Kidney (tissue), 14 donors: Measurements from ENCODE around the gene ATF7. TPM values are rescaled to one million over a fixed set of nuclear protein-coding genes. Genes with fewer than 3 reads are reported as not detected.
A peak's percentile ranks its signal among the peaks of the same experiment; 100 is the strongest.

Source experiments
- DNase-seq, 5 donors: peaks; one replicate each; pipeline ENCODE4 v3.0.0-alpha.2; 2013 to 2020
- FAIRE-seq: peaks from 2 replicates; lab custom pipeline; 2012; peaks lifted over from hg19 to GRCh38; lab: Jason Lieb, UNC
- H3K27ac ChIP-seq, 2 donors: one replicate each; pipeline ENCODE4 v1.7.0; 2013; ENCODE audit warnings: low read depth in 2 of 2, low read length in 2 of 2, inconsistent platforms in 1 of 2
- H3K27me3 ChIP-seq: one replicate; pipeline ENCODE4 v1.7.1; 2013; ENCODE audit warnings: low read length, inconsistent platforms; ENCODE audit not compliant: control insufficient read depth, insufficient read depth
- H3K36me3 ChIP-seq, 3 donors: one replicate each; pipeline versions ENCODE4 v1.7.0 to v1.7.1; 2013; ENCODE audit warnings: low read length in 3 of 3, control low read depth in 1 of 3, inconsistent platforms in 1 of 3; ENCODE audit not compliant: insufficient read depth in 3 of 3, control insufficient read depth in 2 of 3
- H3K4me1 ChIP-seq, 3 donors: one replicate each; pipeline versions ENCODE4 v1.7.0 to v1.7.1; 2013; ENCODE audit warnings: low read length in 3 of 3, inconsistent platforms in 1 of 3, low read depth in 1 of 3; ENCODE audit not compliant: control insufficient read depth in 2 of 3, insufficient read depth in 2 of 3
- H3K4me3 ChIP-seq, 3 donors: one replicate each; pipeline versions ENCODE4 v1.7.0 to v1.8.1; 2013; ENCODE audit warnings: low read length in 3 of 3, control low read depth in 1 of 3, inconsistent platforms in 1 of 3
- H3K9ac ChIP-seq, 3 donors: one replicate each; pipeline versions ENCODE4 v1.7.0 to v1.7.1; 2013; ENCODE audit warnings: low read length in 3 of 3, control low read depth in 1 of 3, inconsistent platforms in 1 of 3
- H3K9me3 ChIP-seq, 3 donors: one replicate each; pipeline versions ENCODE4 v1.7.0 to v1.7.1; 2013; ENCODE audit warnings: low read length in 3 of 3, control low read depth in 1 of 3, inconsistent platforms in 1 of 3; ENCODE audit not compliant: control insufficient read depth in 2 of 3, insufficient read depth in 1 of 3
- intact Hi-C: fragments of 100-400 bp; cut with DNase I; formaldehyde crosslinking; loops from one replicate; pipeline ENCODE4 v1.11.1; 2022
- polyA plus RNA-seq: library from polyadenylated mRNA; stranded (reverse); fragments of 350-450 nt; fragmentation: Illumina TruSeq; extraction: RNeasy Lipid Tissue Mini Kit (QIAGEN cat#74804); gene quantifications from one replicate; pipeline ENCODE4 v1.2.3, GENCODE V29; 2014; ENCODE audit warnings: low read depth, low replicate concordance; ENCODE audit not compliant: insufficient read depth
- total RNA-seq: library from RNA; stranded (reverse); fragmentation: NEBNext Ultra II Directional; extraction: Animal tissue kit (Norgen Biotek cat#: 25700); gene quantifications from one replicate; pipeline ENCODE4 v1.2.1, GENCODE V29; 2021
- TF ChIP-seq, protein P1 (sequence below): IDR thresholded peaks from 3 replicates; pipeline ENCODE4 v1.5.1; 2012; ENCODE audit warnings: mild to moderate bottlenecking, moderate library complexity, borderline replicate concordance; ENCODE audit not compliant: insufficient read depth; ENCODE audit errors: extremely low read depth
- donor health status: control.
- donor health status: control.
- donor health status: control.
- donor health status: control.
- donor health status: control.
- donor health status: DM: yes; HTN: yes; CAD: no.
- donor health status: Normal renal cell carcinoma (clear cell type).

The ATF7 gene
- total and polyA plus RNA-seq, 2 donors from 2014 or later: 16.2 to 54.7 TPM

DNA sequence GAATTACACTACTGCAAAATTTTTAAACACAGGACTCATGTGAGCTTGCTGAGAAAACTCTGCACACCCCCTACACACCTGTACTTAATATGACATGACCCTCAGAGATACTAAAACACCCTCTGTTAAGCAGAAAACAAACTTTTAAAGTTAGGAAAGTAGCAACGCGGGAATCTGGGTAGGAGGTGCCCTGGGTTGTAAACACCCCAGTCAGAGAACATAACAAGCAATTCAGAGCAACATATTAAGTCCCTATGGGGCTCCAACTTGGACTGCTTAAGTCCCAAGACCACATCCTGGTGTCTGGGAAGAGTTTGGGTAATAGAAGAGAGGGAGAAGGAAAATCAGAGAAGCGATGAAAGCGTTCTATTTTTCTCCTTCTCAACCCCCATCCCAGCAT is 1.2 kb downstream of the ATF7 start:
- FAIRE-seq (no peak), DNase-seq (peak in 1 of 5 donors; percentile 10)
- Histone ChIP-seq H3K4me1 (peaks cover 5 to 21% (median 17%) of the 10 kb centered on the region in 3 donors), H3K27ac (peak overlapping the region; percentile 18 to 73), H3K36me3 (no peaks in the 10 kb centered on the region), H3K27me3 (no peaks in the 10 kb centered on the region), H3K9ac (peak overlapping the region; percentile 56 to 79 (median 78)), H3K4me3 (peak overlapping the region; percentile 78 to 88 (median 84)), H3K9me3 (no peaks in the 10 kb centered on the region)
- intact Hi-C loops: no loop called here
- TF ChIP-seq, protein P1, sequence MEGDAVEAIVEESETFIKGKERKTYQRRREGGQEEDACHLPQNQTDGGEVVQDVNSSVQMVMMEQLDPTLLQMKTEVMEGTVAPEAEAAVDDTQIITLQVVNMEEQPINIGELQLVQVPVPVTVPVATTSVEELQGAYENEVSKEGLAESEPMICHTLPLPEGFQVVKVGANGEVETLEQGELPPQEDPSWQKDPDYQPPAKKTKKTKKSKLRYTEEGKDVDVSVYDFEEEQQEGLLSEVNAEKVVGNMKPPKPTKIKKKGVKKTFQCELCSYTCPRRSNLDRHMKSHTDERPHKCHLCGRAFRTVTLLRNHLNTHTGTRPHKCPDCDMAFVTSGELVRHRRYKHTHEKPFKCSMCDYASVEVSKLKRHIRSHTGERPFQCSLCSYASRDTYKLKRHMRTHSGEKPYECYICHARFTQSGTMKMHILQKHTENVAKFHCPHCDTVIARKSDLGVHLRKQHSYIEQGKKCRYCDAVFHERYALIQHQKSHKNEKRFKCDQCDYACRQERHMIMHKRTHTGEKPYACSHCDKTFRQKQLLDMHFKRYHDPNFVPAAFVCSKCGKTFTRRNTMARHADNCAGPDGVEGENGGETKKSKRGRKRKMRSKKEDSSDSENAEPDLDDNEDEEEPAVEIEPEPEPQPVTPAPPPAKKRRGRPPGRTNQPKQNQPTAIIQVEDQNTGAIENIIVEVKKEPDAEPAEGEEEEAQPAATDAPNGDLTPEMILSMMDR: no peak

DNA sequence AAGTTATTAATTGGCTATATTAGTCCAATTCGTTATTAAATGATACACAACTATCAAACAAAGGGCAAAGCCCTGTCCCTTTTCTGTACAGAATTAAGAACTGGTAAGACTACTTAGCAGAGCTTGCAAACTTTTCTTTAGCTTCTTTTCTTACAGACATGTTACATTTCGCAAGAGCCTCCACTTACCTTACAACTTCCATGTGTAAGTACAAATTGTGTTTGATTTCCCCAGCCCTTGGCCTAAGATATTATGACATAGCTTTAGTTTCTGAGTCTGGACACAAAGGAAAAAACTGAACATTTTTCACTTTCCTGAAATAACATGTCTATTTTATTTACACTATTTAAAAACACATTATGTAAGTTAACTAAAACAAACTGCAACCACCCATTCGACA is 1.7 kb downstream of the ATF7 start:
- Histone ChIP-seq H3K4me1 (peaks cover 5 to 21% (median 17%) of the 10 kb centered on the region in 3 donors), H3K9ac (peak overlapping the region in 2 of 3 donors; percentile 56 to 78), H3K4me3 (peak overlapping the region; percentile 78 to 88 (median 84)), H3K36me3 (no peaks in the 10 kb centered on the region), H3K27me3 (no peaks in the 10 kb centered on the region), H3K9me3 (no peaks in the 10 kb centered on the region), H3K27ac (peak overlapping the region; percentile 18 to 65)
- no peak for FAIRE-seq
- intact Hi-C loops: no loop called here
- peak in 1 of 5 donors; percentile 6 for DNase-seq
- TF ChIP-seq, protein P1: no peak

DNA sequence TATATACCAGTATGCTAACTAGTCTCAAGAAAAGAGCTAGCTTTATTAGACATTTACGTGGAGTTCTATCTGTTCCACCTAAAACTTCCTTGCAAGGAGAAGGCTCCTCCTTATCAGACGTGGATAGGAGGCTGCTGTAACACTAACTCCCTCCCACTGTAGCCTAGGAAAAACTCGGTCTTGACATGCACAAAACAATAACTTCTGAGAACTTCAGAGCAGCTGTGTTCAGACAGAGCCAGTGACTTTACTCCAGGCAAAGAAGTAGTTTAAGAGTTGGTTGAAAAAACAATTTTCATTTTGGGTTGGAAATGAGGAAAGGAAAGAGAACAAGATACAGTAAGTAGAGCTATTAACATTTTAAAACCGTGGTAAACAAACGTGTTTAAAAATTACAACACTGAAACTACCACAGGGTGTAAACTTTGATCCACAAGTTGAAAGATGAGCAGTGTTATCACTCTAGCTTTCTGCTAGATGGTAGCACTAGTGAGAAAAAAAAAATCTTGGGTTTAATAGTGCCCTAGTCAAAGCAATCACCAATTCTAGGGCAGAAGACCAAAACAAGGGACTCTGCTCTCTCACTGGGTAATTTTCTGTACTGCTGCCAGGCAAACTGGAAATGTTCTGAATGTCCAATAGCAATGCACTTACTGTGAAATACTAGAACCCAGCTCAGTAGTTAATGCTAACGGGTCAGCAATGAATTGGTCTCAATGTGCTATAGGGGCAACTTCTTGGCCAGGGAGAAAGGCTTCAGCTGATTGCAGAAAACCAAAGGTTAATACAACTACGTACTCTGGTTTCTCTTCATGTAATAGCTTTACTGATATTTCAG is 2.4 kb downstream of the ATF7 start:
- Histone ChIP-seq H3K27me3 (no peaks in the 10 kb centered on the region), H3K9me3 (no peaks in the 10 kb centered on the region), H3K36me3 (no peaks in the 10 kb centered on the region), H3K9ac (peak overlapping the region in 2 of 3 donors; percentile 56 to 78), H3K4me1 (peaks cover 5 to 21% (median 17%) of the 10 kb centered on the region in 3 donors), H3K27ac (peak overlapping the region; percentile 18 to 65), H3K4me3 (peak overlapping the region; percentile 78 to 88 (median 84))
- intact Hi-C loops: no loop called here
- TF ChIP-seq, protein P1: no peak
- peak in 2 of 5 donors; percentile 51 to 82 for DNase-seq
- FAIRE-seq: no peak
